HEK293 (cell line): ENCODE results near the gene CHM.
A peak's percentile ranks its signal among the peaks of the same experiment; 100 is the strongest.

ENCODE experiments used
- CTCF ChIA-PET: fragments of 350-600 bp; formaldehyde crosslinking; extraction: SDS; loops from one replicate; lab custom pipeline; 2021; ENCODE audit warnings: antibody characterized with exemption; lab: Yijun Ruan, JAX
- POLR2A ChIA-PET: fragments of 300-600 bp; formaldehyde crosslinking; extraction: SDS; loops from one replicate; lab custom pipeline; 2020; ENCODE audit warnings: antibody characterized with exemption, inconsistent platforms; lab: Yijun Ruan, JAX
- H3K27ac ChIP-seq: fragments of 200-500 bp; sonication (Bioruptor generic); 2 replicates; pipeline ENCODE4 v1.5.1; 2014; ENCODE audit warnings: low read depth, low read length, control low read depth, inconsistent platforms; ENCODE audit errors: extremely low read depth
- H3K36me3 ChIP-seq, 2 experiments: fragments of 200-500 bp in 1 of 2; sonication (Bioruptor generic) in 1 of 2; 1 replicate in 1 of 2; 2 replicates in 1 of 2; pipeline ENCODE4 v1.5.1; 2014 to 2017; ENCODE audit warnings: inconsistent platforms in 2 of 2, low read length in 2 of 2; ENCODE audit not compliant: control insufficient read depth in 2 of 2, insufficient read depth in 1 of 2
- H3K4me1 ChIP-seq: fragments of 200-500 bp; sonication (Bioruptor generic); 2 replicates; pipeline ENCODE4 v1.5.1; 2014; ENCODE audit warnings: mild to moderate bottlenecking, low read length, inconsistent platforms; ENCODE audit not compliant: control insufficient read depth, insufficient read depth
- H3K4me3 ChIP-seq: 2 replicates; pipeline ENCODE4 v1.5.1; 2011; ENCODE audit warnings: low read depth, mild to moderate bottlenecking, control low read depth, low read length, moderate library complexity
- H3K9me3 ChIP-seq: fragments of 200-500 bp; sonication (Bioruptor generic); 2 replicates; pipeline ENCODE4 v1.5.1; 2014; ENCODE audit warnings: low read depth, low read length, inconsistent platforms; ENCODE audit not compliant: control insufficient read depth, insufficient read depth
- FEZF1 ChIP-seq: fragments of 450-650 bp; formaldehyde crosslinking; IDR thresholded peaks from 2 replicates; pipeline ENCODE4 v1.5.1; 2016; ENCODE audit warnings: missing biosample characterization, missing genetic modification characterization
- KLF1 ChIP-seq: fragments of 450-650 bp; formaldehyde crosslinking; IDR thresholded peaks from 2 replicates; pipeline ENCODE4 v1.5.1; 2016; ENCODE audit warnings: missing biosample characterization, missing genetic modification characterization
- KLF10 ChIP-seq: fragments of 450-650 bp; IDR thresholded peaks from 2 replicates; pipeline ENCODE4 v1.5.1; 2018; ENCODE audit warnings: missing biosample characterization, mild to moderate bottlenecking, missing genetic modification characterization
- SALL2 ChIP-seq: fragments of 450-650 bp; formaldehyde crosslinking; IDR thresholded peaks from 2 replicates; pipeline ENCODE4 v1.5.0; 2017; ENCODE audit warnings: missing biosample characterization, mild to moderate bottlenecking, missing genetic modification characterization, borderline replicate concordance
- SETDB1 ChIP-seq: IDR thresholded peaks from one replicate; pipeline ENCODE4 v1.6.1; 2017; ENCODE audit warnings: mild to moderate bottlenecking, low read length, moderate library complexity, mixed read lengths; ENCODE audit not compliant: insufficient read length
- SP3 ChIP-seq: fragments of 450-650 bp; formaldehyde crosslinking; IDR thresholded peaks from 2 replicates; pipeline ENCODE4 v1.5.1; 2016; ENCODE audit warnings: missing biosample characterization, missing genetic modification characterization
- ZBTB20 ChIP-seq: fragments of 450-650 bp; formaldehyde crosslinking; IDR thresholded peaks from 2 replicates; pipeline ENCODE4 v1.5.1; 2016; ENCODE audit warnings: missing biosample characterization, missing genetic modification characterization
- ZNF132 ChIP-seq: fragments of 450-650 bp; formaldehyde crosslinking; IDR thresholded peaks from 2 replicates; pipeline ENCODE4 v1.5.1; 2017; ENCODE audit warnings: missing biosample characterization, missing genetic modification characterization, borderline replicate concordance
- ZNF174 ChIP-seq: fragments of 450-650 bp; formaldehyde crosslinking; IDR thresholded peaks from 2 replicates; pipeline ENCODE4 v1.5.0; 2017; ENCODE audit warnings: missing biosample characterization, mild to moderate bottlenecking, missing genetic modification characterization
- ZNF211 ChIP-seq: fragments of 450-650 bp; formaldehyde crosslinking; IDR thresholded peaks from 2 replicates; pipeline ENCODE4 v1.5.1; 2016; ENCODE audit warnings: low read depth, missing biosample characterization, missing genetic modification characterization
- ZNF223 ChIP-seq: fragments of 450-650 bp; formaldehyde crosslinking; IDR thresholded peaks from 2 replicates; pipeline ENCODE4 v1.5.1; 2016; ENCODE audit warnings: missing biosample characterization, missing genetic modification characterization
- ZNF354C ChIP-seq: fragments of 450-650 bp; formaldehyde crosslinking; IDR thresholded peaks from 2 replicates; pipeline ENCODE4 v1.5.1; 2016; ENCODE audit warnings: missing biosample characterization, missing genetic modification characterization, low read depth, borderline replicate concordance
- ZNF596 ChIP-seq: fragments of 450-650 bp; IDR thresholded peaks from 2 replicates; pipeline ENCODE4 v1.5.0; 2018; ENCODE audit warnings: missing biosample characterization, mild to moderate bottlenecking, missing genetic modification characterization, moderate library complexity
- ZNF670 ChIP-seq: fragments of 450-650 bp; formaldehyde crosslinking; IDR thresholded peaks from 2 replicates; pipeline ENCODE4 v1.5.1; 2016; ENCODE audit warnings: missing biosample characterization, missing genetic modification characterization, low read depth
- ZNF707 ChIP-seq: fragments of 450-650 bp; formaldehyde crosslinking; IDR thresholded peaks from 2 replicates; pipeline ENCODE4 v1.5.1; 2016; ENCODE audit warnings: missing biosample characterization, missing genetic modification characterization
- ZNF776 ChIP-seq: fragments of 450-650 bp; formaldehyde crosslinking; IDR thresholded peaks from 2 replicates; pipeline ENCODE4 v1.5.0; 2017; ENCODE audit warnings: missing biosample characterization, missing genetic modification characterization, borderline replicate concordance
- ZNF837 ChIP-seq: fragments of 450-650 bp; formaldehyde crosslinking; IDR thresholded peaks from 2 replicates; pipeline ENCODE4 v1.5.1; 2016; ENCODE audit warnings: missing biosample characterization, missing genetic modification characterization
- ZSCAN30 ChIP-seq: fragments of 450-650 bp; IDR thresholded peaks from 2 replicates; pipeline ENCODE4 v1.5.1; 2018; ENCODE audit warnings: missing biosample characterization, mild to moderate bottlenecking, missing genetic modification characterization, moderate library complexity
- ZXDB ChIP-seq: fragments of 450-650 bp; formaldehyde crosslinking; IDR thresholded peaks from 2 replicates; pipeline ENCODE4 v1.5.1; 2016; ENCODE audit warnings: missing biosample characterization, missing genetic modification characterization
- TF ChIP-seq, protein P1 (sequence below): fragments of 450-650 bp; IDR thresholded peaks from 2 replicates; pipeline ENCODE4 v1.5.1; 2018; ENCODE audit warnings: missing biosample characterization, missing genetic modification characterization
- TF ChIP-seq, protein P2 (sequence below): fragments of 450-650 bp; formaldehyde crosslinking; IDR thresholded peaks from 2 replicates; pipeline ENCODE4 v1.5.1; 2016; ENCODE audit warnings: missing biosample characterization, missing genetic modification characterization, low read depth
- TF ChIP-seq, protein P3 (sequence below): fragments of 450-650 bp; formaldehyde crosslinking; IDR thresholded peaks from 2 replicates; pipeline ENCODE4 v1.5.1; 2016; ENCODE audit warnings: missing biosample characterization, missing genetic modification characterization

Gene CHM

DNA sequence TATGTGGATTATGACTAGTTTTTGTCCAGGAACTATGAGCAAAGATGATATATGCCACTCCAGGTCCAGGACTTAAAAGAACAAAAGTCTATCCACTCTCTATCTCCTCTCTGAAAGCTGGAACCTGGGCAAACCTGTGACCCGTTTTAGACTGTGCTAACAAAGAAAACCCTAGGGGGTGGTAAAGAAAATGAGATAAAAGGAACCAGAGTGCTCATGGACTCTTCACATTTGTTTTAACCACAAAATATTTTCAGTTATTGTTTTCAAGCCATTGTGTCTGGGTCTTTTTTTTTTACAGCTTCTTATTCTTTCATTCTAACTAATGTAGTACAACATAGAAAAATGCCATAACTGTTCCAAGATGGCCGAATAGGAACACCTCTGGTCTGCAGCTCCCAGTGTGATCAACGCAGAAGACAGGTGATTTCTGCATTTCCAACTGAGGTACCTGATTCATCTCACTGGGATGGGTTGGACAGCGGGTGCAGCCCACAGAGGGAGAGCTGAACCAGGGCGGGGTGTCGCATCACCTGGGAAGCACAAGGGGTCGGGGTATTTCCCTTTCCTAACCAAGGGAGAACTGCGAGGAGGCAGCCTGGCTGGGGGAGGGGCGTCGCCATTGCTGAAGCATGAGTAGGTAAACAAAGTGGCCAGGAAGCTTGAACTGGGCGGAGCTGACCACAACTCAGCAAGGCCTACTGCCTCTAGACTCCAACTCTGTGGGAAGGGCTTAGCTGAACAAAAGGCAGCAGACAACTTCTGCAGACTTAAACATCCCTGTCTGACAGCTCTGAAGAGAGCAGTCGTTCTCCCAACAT is 45.1 kb downstream of the CHM start:
- Histone ChIP-seq H3K36me3 (no peaks in the 10 kb centered on the region), H3K4me3 (no peak overlapping the region; the same call in 1 of the 2 replicates), H3K4me1 (no peaks in the 10 kb centered on the region), H3K27ac (no peak overlapping the region), H3K9me3 (no peaks in the 10 kb centered on the region)
- TF ChIP-seq ZSCAN30 = no peak
- TF ChIP-seq ZNF596 = no peak
- TF ChIP-seq ZNF211 (tag by site-specific recombination) = no peak
- no peak for TF ChIP-seq ZNF670 (tag by site-specific recombination)
- no peak for TF ChIP-seq ZNF174 (tag by site-specific recombination)
- no peak for TF ChIP-seq ZNF707 (tag by site-specific recombination)
- no peak for TF ChIP-seq ZNF776 (tag by site-specific recombination)
- no peak for TF ChIP-seq ZNF223
- TF ChIP-seq ZBTB20 = no peak
- TF ChIP-seq ZXDB = no peak
- no peak for TF ChIP-seq FEZF1
- TF ChIP-seq ZNF354C (tag by site-specific recombination) = no peak
- TF ChIP-seq ZNF837 (tag by site-specific recombination) = no peak
- no peak for TF ChIP-seq ZNF132 (tag by site-specific recombination)
- TF ChIP-seq KLF10 (tag by site-specific recombination) = no peak
- TF ChIP-seq SALL2 = no peak
- TF ChIP-seq, protein P1, sequence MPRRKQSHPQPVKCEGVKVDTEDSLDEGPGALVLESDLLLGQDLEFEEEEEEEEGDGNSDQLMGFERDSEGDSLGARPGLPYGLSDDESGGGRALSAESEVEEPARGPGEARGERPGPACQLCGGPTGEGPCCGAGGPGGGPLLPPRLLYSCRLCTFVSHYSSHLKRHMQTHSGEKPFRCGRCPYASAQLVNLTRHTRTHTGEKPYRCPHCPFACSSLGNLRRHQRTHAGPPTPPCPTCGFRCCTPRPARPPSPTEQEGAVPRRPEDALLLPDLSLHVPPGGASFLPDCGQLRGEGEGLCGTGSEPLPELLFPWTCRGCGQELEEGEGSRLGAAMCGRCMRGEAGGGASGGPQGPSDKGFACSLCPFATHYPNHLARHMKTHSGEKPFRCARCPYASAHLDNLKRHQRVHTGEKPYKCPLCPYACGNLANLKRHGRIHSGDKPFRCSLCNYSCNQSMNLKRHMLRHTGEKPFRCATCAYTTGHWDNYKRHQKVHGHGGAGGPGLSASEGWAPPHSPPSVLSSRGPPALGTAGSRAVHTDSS (tag by site-specific recombination) = no peak
- ChIA-PET CTCF (interaction anchor here (0.6 kb wide), 1 partner anchor 1298 kb away, joined by 3 read pairs; no protein-coding TSS in a partner anchor), POLR2A (no interaction called here)

DNA sequence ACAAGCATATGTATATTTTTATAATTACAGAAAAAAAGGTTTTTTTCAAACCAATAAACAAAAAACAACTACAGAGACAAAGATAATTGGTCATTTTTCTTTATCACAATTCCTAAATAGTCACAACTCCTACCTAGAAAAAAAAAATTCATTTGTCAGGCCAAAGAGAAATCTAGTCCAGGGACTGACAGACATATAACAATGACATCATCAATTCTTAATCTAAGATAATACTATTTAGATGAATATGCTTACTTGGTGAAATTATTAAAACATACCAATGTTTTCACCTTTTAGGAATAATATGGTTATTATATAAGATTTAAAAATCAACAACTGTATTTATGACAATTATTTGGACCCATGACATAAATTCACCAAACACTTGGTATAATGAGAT is 48.4 kb downstream of the CHM start:
- no peaks in the 10 kb centered on the region for H3K9me3 ChIP-seq
- no peak overlapping the region for H3K4me3 ChIP-seq
- TF ChIP-seq, protein P2, sequence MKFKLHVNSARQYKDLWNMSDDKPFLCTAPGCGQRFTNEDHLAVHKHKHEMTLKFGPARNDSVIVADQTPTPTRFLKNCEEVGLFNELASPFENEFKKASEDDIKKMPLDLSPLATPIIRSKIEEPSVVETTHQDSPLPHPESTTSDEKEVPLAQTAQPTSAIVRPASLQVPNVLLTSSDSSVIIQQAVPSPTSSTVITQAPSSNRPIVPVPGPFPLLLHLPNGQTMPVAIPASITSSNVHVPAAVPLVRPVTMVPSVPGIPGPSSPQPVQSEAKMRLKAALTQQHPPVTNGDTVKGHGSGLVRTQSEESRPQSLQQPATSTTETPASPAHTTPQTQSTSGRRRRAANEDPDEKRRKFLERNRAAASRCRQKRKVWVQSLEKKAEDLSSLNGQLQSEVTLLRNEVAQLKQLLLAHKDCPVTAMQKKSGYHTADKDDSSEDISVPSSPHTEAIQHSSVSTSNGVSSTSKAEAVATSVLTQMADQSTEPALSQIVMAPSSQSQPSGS (tag by site-specific recombination) = peak; percentile 91
- no peak for TF ChIP-seq SP3
- TF ChIP-seq SETDB1 = no peak
- TF ChIP-seq KLF1 = no peak
- TF ChIP-seq, protein P3, sequence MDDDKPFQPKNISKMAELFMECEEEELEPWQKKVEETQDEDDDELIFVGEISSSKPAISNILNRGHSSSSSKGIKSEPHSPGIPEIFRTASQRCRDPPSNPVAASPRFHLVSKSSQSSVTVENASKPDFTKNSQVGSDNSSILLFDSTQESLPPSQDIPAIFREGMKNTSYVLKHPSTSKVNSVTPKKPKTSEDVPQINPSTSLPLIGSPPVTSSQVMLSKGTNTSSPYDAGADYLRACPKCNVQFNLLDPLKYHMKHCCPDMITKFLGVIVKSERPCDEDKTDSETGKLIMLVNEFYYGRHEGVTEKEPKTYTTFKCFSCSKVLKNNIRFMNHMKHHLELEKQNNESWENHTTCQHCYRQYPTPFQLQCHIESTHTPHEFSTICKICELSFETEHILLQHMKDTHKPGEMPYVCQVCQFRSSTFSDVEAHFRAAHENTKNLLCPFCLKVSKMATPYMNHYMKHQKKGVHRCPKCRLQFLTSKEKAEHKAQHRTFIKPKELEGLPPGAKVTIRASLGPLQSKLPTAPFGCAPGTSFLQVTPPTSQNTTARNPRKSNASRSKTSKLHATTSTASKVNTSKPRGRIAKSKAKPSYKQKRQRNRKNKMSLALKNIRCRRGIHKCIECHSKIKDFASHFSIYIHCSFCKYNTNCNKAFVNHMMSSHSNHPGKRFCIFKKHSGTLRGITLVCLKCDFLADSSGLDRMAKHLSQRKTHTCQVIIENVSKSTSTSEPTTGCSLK (tag by site-specific recombination) = no peak
- TF ChIP-seq, all 188 proteins: peak for 1
- peaks cover 4% of the 10 kb centered on the region; the same call in 1 of the 2 replicates for H3K4me1 ChIP-seq
- POLR2A ChIA-PET = no interaction called here
- CTCF ChIA-PET = no interaction called here
- no peak overlapping the region for H3K27ac ChIP-seq
- no peaks in the 10 kb centered on the region for H3K36me3 ChIP-seq
